AG04450 (cell line): ENCODE data around the gene TNFRSF25. TPM values are rescaled to one million over a fixed set of nuclear protein-coding genes. Genes with fewer than 3 reads are reported as not detected.

ENCODE experiments used
- CTCF ChIA-PET: fragments of 300-600, 350-600 bp; formaldehyde crosslinking; extraction: SDS; loops from one replicate; lab custom pipeline; 2022; ENCODE audit warnings: antibody characterized with exemption, inconsistent platforms; lab: Charles Lee
- POLR2A ChIA-PET: fragments of 350-600 bp; formaldehyde crosslinking; extraction: SDS; loops from one replicate; lab custom pipeline; 2021; ENCODE audit warnings: antibody characterized with exemption, inconsistent platforms; lab: Yijun Ruan, JAX
- DNase-seq: peaks from one replicate; pipeline ENCODE4 v3.0.0-alpha.2; 2011; ENCODE audit warnings: low read depth, low spot score
- H3K27ac ChIP-seq: one replicate; pipeline ENCODE4 v1.5.1; 2012; ENCODE audit warnings: low read depth, low read length, control low read depth
- H3K27me3 ChIP-seq: one replicate; pipeline ENCODE4 v1.6.0; 2012; ENCODE audit warnings: low read length; ENCODE audit not compliant: control insufficient read depth, insufficient read depth
- H3K4me3 ChIP-seq: 2 replicates; pipeline ENCODE4 v1.5.1; 2011; ENCODE audit warnings: mild to moderate bottlenecking, low read depth, low read length, control low read depth
- H3K9me3 ChIP-seq: 2 replicates; pipeline ENCODE4 v1.5.1; 2012; ENCODE audit warnings: low read length; ENCODE audit not compliant: control insufficient read depth, insufficient read depth
- CTCF ChIP-seq: IDR thresholded peaks from 2 replicates; pipeline ENCODE4 v1.5.1; 2011; ENCODE audit warnings: low read depth, low read length, control low read depth, inconsistent platforms
- polyA plus RNA-seq: library from polyadenylated mRNA; depleted of rRNA; stranded (reverse); fragments of >200 nt; gene quantifications from 2 replicates; pipeline ENCODE4 v1.2.3, GENCODE V29; 2011

TNFRSF25 gene
- polyA plus RNA-seq, 1 experiment = 2.7 TPM

DNA sequence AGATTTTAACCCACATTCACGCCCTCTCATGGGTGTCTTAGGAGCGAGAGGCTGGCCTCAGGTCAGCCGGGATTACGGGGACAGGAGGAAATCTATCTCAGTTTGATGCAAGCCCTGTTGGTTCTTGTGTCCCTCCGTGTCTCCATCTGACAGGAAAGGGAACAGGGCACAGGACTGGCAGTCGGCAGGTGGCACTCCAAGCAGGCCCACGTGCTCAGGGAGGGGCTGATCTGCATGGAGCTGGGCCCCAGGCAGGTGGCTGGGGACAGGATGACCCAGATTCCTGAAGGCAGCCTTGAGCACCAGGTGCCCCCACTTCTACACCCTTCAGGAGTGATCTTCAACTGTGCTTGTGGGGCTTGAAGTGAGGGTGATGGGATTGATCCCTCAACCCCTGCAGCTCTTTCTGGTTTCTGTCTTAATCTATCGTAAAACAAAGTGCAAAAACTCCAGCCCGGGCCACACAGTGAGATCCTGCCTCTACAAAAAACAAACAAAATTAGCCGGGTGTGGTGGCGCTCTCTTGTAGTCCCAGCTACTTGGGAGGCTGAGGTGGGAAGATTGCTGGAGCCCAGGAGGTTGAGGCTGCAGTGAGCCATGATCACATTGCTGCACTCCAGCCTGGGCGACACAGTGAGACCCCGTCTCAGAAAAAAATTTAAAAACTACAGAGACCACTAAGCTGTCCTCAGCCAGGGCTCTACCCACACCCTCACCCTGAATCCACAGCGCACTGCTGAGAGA is 17.2 kb upstream of the TNFRSF25 start:
- H3K27me3 ChIP-seq = no peaks in the 10 kb centered on the region
- ChIA-PET CTCF (no interaction called here), POLR2A (interaction anchor here (0.6 kb wide), 2 partner anchors 19 to 25 kb away, joined by 4 read pairs; no protein-coding TSS in a partner anchor)
- no peaks in the 10 kb centered on the region for H3K9me3 ChIP-seq
- no peak for TF ChIP-seq CTCF
- no peak overlapping the region for H3K4me3 ChIP-seq
- DNase-seq = no peak
- H3K27ac ChIP-seq = no peak overlapping the region

GRCh38 chr1:6481820-6482219 is 15.8 kb upstream of the TNFRSF25 start:
- TF ChIP-seq CTCF = no peak
- no peak for DNase-seq
- no peaks in the 10 kb centered on the region for H3K27me3 ChIP-seq
- ChIA-PET POLR2A (no interaction called here), CTCF (interaction anchor here (0.7 to 2.2 kb wide), 3 partner anchors 8 to 46 kb away, joined by 4 to 8 read pairs (median 7); no protein-coding TSS in a partner anchor)
- no peak overlapping the region for H3K27ac ChIP-seq
- no peaks in the 10 kb centered on the region for H3K9me3 ChIP-seq
- no peak overlapping the region for H3K4me3 ChIP-seq

GRCh38 chr1:6477039-6477820 is 11.3 kb upstream of the TNFRSF25 start:
- H3K4me3 ChIP-seq = no peak overlapping the region
- H3K9me3 ChIP-seq = no peaks in the 10 kb centered on the region; the same call in 1 of the 2 replicates
- ChIA-PET POLR2A (interaction anchor here (0.6 kb wide), 1 partner anchor 17 kb away, joined by 9 read pairs; no protein-coding TSS in a partner anchor), CTCF (interaction anchor here (0.8 to 2.4 kb wide), 3 partner anchors 10 to 115 kb away, joined by 3 to 19 read pairs (median 8); partner anchors contain the start of gene PLEKHG5)
- H3K27me3 ChIP-seq = no peaks in the 10 kb centered on the region
- DNase-seq = no peak
- no peak for TF ChIP-seq CTCF
- H3K27ac ChIP-seq = no peak overlapping the region

GRCh38 chr1:6476483-6476882 is 10.5 kb upstream of the TNFRSF25 start:
- TF ChIP-seq CTCF = no peak
- ChIA-PET POLR2A (no interaction called here), CTCF (interaction anchor here (0.9 to 2.4 kb wide), 3 partner anchors 11 to 114 kb away, joined by 3 to 19 read pairs (median 8); partner anchors contain the start of gene PLEKHG5)

More at GRCh38 chr1:6476483-6476882, 10.5 kb upstream of the TNFRSF25 start:
- Histone ChIP-seq H3K4me3 (no peak overlapping the region), H3K27me3 (no peaks in the 10 kb centered on the region), H3K27ac (no peak overlapping the region), H3K9me3 (no peaks in the 10 kb centered on the region; the same call in 1 of the 2 replicates)
- no peak for DNase-seq
